Kidney capillary endothelial cell (primary cell): ENCODE data around the gene IGFALS.
A peak's percentile ranks its signal among the peaks of the same experiment; 100 is the strongest.
"Not testable (repeated sequence)": the region's sequence is repeated elsewhere in the genome, so short reads cannot be mapped to it uniquely, and the experiment has no call there.

Source experiments
- DNase-seq: peaks from one replicate; pipeline ENCODE4 v3.0.0-alpha.2; 2018; ENCODE audit warnings: low spot score

IGFALS gene

GRCh38 chr16:1818204-1818872, 24.8 kb upstream of the IGFALS start:
- DNase-seq, result no peak

GRCh38 chr16:1817716-1818115, 24.2 kb upstream of the IGFALS start:
- DNase-seq, result no peak

- DNase-seq, result no peak
Observed at GRCh38 chr16:1817276-1817589, 23.7 kb upstream of the IGFALS start.

GRCh38 chr16:1816396-1817275, 23.1 kb upstream of the IGFALS start:
- no peak for DNase-seq

GRCh38 chr16:1815461-1815860, 22.0 kb upstream of the IGFALS start:
- no peak for DNase-seq

- peak; percentile 10 for DNase-seq
Observed at GRCh38 chr16:1812732-1813163, 19.2 kb upstream of the IGFALS start.

- no peak for DNase-seq
Observed at GRCh38 chr16:1810536-1810935, 17.0 kb upstream of the IGFALS start.

GRCh38 chr16:1810106-1810505, 16.6 kb upstream of the IGFALS start:
- DNase-seq, result no peak

GRCh38 chr16:1809281-1809801, 15.8 kb upstream of the IGFALS start:
- DNase-seq, result no peak

GRCh38 chr16:1808691-1809090, 15.2 kb upstream of the IGFALS start:
- no peak for DNase-seq

GRCh38 chr16:1807626-1808025, 14.1 kb upstream of the IGFALS start:
- no peak for DNase-seq

GRCh38 chr16:1800701-1801100, 7.2 kb upstream of the IGFALS start:
- DNase-seq, result no peak

- not testable (repeated sequence) for DNase-seq
Observed at GRCh38 chr16:1799263-1799662, 5.8 kb upstream of the IGFALS start.

GRCh38 chr16:1794908-1795666, 1.6 kb upstream of the IGFALS start:
- DNase-seq, result no peak

GRCh38 chr16:1794221-1794871, 841 bp upstream of the IGFALS start:
- no peak for DNase-seq

GRCh38 chr16:1792836-1793577, 498 bp downstream of the IGFALS start:
- DNase-seq, result no peak

- DNase-seq, result no peak
Observed at GRCh38 chr16:1791943-1792812, 1.3 kb downstream of the IGFALS start.

GRCh38 chr16:1791256-1791942, 2.1 kb downstream of the IGFALS start:
- no peak for DNase-seq

GRCh38 chr16:1790611-1791255, 2.8 kb downstream of the IGFALS start:
- DNase-seq, result no peak
